Measurements from ENCODE around the gene CAPS.

DNA sequence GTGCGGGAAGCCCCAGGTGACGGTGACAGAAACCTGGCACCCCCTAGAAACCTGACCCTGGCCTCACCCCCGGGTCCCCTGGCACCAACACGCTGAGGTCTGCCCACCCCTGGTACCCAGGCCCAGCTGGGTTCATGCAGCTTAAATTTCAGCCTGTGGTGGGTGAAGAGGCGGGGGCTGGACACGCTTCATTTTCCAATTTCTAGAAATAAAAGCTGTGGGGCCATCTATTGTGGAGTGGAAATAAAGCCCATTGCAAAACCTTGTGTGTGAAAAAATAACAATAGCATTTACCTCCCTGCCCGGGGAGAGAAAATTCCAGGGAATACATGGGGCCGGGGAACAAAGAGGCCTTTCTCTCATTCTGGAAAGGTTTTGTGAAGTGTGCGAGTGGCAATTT lies 36.2 kb upstream of the CAPS start:
- TF ChIP-seq CTCF (IDR thresholded peaks at IDR 0.05) (no peak), POLR2A (IDR thresholded peaks at IDR 0.05) (no peak)

Data from body of pancreas (tissue), 4 donors.